Measurements from ENCODE around the gene RAD21L1.

Gene RAD21L1

GRCh38 chr20:1296922-1297321 lies 71.1 kb downstream of the RAD21L1 start:
- DNase-seq: peak; percentile 8

- no peak for DNase-seq
Measured at GRCh38 chr20:1297486-1297885, 71.6 kb downstream of the RAD21L1 start.

GRCh38 chr20:1298166-1298565 lies 72.3 kb downstream of the RAD21L1 start:
- DNase-seq: peak; percentile 0

- DNase-seq: no peak
Measured at GRCh38 chr20:1298888-1299511, 73.2 kb downstream of the RAD21L1 start.

- DNase-seq: peak; percentile 25
Measured at GRCh38 chr20:1299522-1299921, 73.7 kb downstream of the RAD21L1 start.

GRCh38 chr20:1300083-1300840 lies 74.4 kb downstream of the RAD21L1 start:
- peak; percentile 14 for DNase-seq

- peak; percentile 27 for DNase-seq
Measured at GRCh38 chr20:1301031-1301529, 75.2 kb downstream of the RAD21L1 start.

GRCh38 chr20:1302685-1303541 lies 77.1 kb downstream of the RAD21L1 start:
- peak; percentile 16 for DNase-seq

- DNase-seq: peak; percentile 10
Measured at GRCh38 chr20:1304710-1305515, 79.1 kb downstream of the RAD21L1 start.

Measured in CD4-positive, alpha-beta T cell treated with Interleukin-15 for 1 hour (primary cell).